Esophagus mucosa (tissue), 1 donor: ENCODE data around the gene PYGB. TPM values are rescaled to one million over a fixed set of nuclear protein-coding genes. Genes with fewer than 3 reads are reported as not detected.

Source experiments
- ATAC-seq: fragments of 200-7000 bp; cut with Tn5 transposase; one replicate; pipeline ENCODE4 v1.9.1; 2020
- total RNA-seq: library from RNA; stranded (reverse); gene quantifications from one replicate; pipeline ENCODE4 v1.2.4, GENCODE V29; 2023
- donor health status: DM: yes; HTN: yes; CAD: no.

The PYGB gene
- total RNA-seq = 63.1 TPM

- peak; percentile 91 for ATAC-seq
Measured at GRCh38 chr20:25247956-25248785, at the start of gene PYGB. TSS of gene PYGB (plus strand) at chr20:25248085. CDS start at chr20:25248179, 94 bp downstream.

- ATAC-seq = no peak
Measured at GRCh38 chr20:25198663-25199383, 49.1 kb upstream of the PYGB start.

GRCh38 chr20:25199473-25200260 lies 48.2 kb upstream of the PYGB start:
- ATAC-seq = no peak

- no peak for ATAC-seq
Measured at GRCh38 chr20:25203089-25203488, 44.8 kb upstream of the PYGB start.

- ATAC-seq = no peak
Measured at GRCh38 chr20:25203871-25204320, 44.0 kb upstream of the PYGB start.

GRCh38 chr20:25204550-25205276 lies 43.2 kb upstream of the PYGB start:
- ATAC-seq = no peak

- peak; percentile 53 for ATAC-seq
Measured at GRCh38 chr20:25205277-25206062, 42.4 kb upstream of the PYGB start.

- peak; percentile 14 for ATAC-seq
Measured at GRCh38 chr20:25206063-25206403, 41.9 kb upstream of the PYGB start.

GRCh38 chr20:25206548-25206947 lies 41.3 kb upstream of the PYGB start:
- no peak for ATAC-seq

GRCh38 chr20:25207149-25207959 lies 40.5 kb upstream of the PYGB start:
- ATAC-seq = no peak

GRCh38 chr20:25207960-25208534 lies 39.8 kb upstream of the PYGB start:
- no peak for ATAC-seq

GRCh38 chr20:25209400-25209799 lies 38.5 kb upstream of the PYGB start:
- no peak for ATAC-seq

GRCh38 chr20:25209911-25210310 lies 38.0 kb upstream of the PYGB start:
- ATAC-seq = no peak

GRCh38 chr20:25211273-25211672 lies 36.6 kb upstream of the PYGB start:
- ATAC-seq = no peak

- ATAC-seq = no peak
Measured at GRCh38 chr20:25212242-25212641, 35.6 kb upstream of the PYGB start.

- ATAC-seq = peak; percentile 21
Measured at GRCh38 chr20:25213566-25214425, 34.1 kb upstream of the PYGB start.

- ATAC-seq = no peak
Measured at GRCh38 chr20:25214426-25214790, 33.5 kb upstream of the PYGB start.

- no peak for ATAC-seq
Measured at GRCh38 chr20:25214819-25215218, 33.1 kb upstream of the PYGB start.

- ATAC-seq = no peak
Measured at GRCh38 chr20:25215521-25215920, 32.4 kb upstream of the PYGB start.
